Measurements from ENCODE around the gene BLTP3B.

DNA sequence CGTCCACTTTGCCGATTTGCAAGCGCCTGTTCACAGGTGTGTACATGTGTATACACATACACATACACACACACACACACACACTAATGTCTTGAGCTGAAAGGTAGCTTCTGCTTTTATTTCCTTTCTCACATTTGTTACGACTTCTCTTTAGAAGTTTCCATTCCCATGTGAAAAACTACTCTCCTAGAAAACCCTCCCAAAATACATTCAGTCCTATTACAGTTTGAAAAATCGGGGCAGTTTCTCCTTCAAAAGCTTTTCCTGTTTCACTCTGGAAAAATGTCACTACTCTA is 3.9 kb downstream of the BLTP3B start:
- TF ChIP-seq, protein P1, sequence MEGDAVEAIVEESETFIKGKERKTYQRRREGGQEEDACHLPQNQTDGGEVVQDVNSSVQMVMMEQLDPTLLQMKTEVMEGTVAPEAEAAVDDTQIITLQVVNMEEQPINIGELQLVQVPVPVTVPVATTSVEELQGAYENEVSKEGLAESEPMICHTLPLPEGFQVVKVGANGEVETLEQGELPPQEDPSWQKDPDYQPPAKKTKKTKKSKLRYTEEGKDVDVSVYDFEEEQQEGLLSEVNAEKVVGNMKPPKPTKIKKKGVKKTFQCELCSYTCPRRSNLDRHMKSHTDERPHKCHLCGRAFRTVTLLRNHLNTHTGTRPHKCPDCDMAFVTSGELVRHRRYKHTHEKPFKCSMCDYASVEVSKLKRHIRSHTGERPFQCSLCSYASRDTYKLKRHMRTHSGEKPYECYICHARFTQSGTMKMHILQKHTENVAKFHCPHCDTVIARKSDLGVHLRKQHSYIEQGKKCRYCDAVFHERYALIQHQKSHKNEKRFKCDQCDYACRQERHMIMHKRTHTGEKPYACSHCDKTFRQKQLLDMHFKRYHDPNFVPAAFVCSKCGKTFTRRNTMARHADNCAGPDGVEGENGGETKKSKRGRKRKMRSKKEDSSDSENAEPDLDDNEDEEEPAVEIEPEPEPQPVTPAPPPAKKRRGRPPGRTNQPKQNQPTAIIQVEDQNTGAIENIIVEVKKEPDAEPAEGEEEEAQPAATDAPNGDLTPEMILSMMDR (conservative IDR thresholded peaks at IDR 0.05 in 1 of 2, IDR thresholded peaks at IDR 0.05 in 1 of 2; ENCODE audit: extremely low read depth in 1 of 2, insufficient read depth in 1 of 2, low read depth in 1 of 2, low read length in 2 of 2): no peak
- TF ChIP-seq EZH2 (IDR thresholded peaks at IDR 0.05; ENCODE audit: borderline replicate concordance, low read length): no peak

Data from mammary epithelial cell (primary cell).